Osteoblast (primary cell): Measurements from ENCODE around the gene PLA2R1. TPM values are rescaled to one million over a fixed set of nuclear protein-coding genes. Genes with fewer than 3 reads are reported as not detected.

Experiments used
- DNase-seq: peaks from one replicate; pipeline ENCODE4 v3.0.0; 2011; ENCODE audit warnings: low spot score, mixed read lengths; ENCODE audit not compliant: insufficient read length; ENCODE audit errors: missing footprints
- H2AFZ ChIP-seq: 2 replicates; pipeline ENCODE4 v1.6.0; 2011; ENCODE audit warnings: mild to moderate bottlenecking, low read length
- H3K27ac ChIP-seq: 2 replicates; pipeline ENCODE4 v1.5.1; 2011; ENCODE audit warnings: mild to moderate bottlenecking, low read depth, low read length, moderate library complexity
- H3K27me3 ChIP-seq: 2 replicates; pipeline ENCODE4 v1.6.0; 2012; ENCODE audit warnings: mild to moderate bottlenecking, control low read depth, inconsistent platforms, low read length, moderate library complexity; ENCODE audit not compliant: insufficient read depth
- H3K36me3 ChIP-seq: 2 replicates; pipeline ENCODE4 v1.5.1; 2011; ENCODE audit warnings: mild to moderate bottlenecking, low read length, control low read depth, moderate library complexity; ENCODE audit not compliant: insufficient read depth
- H3K4me1 ChIP-seq: 2 replicates; pipeline ENCODE4 v1.5.1; 2011; ENCODE audit warnings: mild to moderate bottlenecking, low read length, control low read depth, moderate library complexity; ENCODE audit not compliant: insufficient read depth
- H3K4me2 ChIP-seq: 2 replicates; pipeline ENCODE4 v1.6.0; 2011; ENCODE audit warnings: mild to moderate bottlenecking, low read length; ENCODE audit not compliant: insufficient read depth
- H3K4me3 ChIP-seq: fragments of 200-600 bp; sonication (generic); 3 replicates; pipeline ENCODE4 v1.5.1; 2012; ENCODE audit warnings: mild to moderate bottlenecking, low read length, inconsistent platforms; ENCODE audit not compliant: insufficient read depth
- H3K79me2 ChIP-seq: 2 replicates; pipeline ENCODE4 v1.6.0; 2012; ENCODE audit warnings: mild to moderate bottlenecking, low read length, control low read depth, inconsistent platforms; ENCODE audit not compliant: insufficient read depth
- H3K9me3 ChIP-seq: 2 replicates; pipeline ENCODE4 v1.5.1; 2011; ENCODE audit warnings: low read depth, low read length, control low read depth
- H4K20me1 ChIP-seq: 2 replicates; pipeline ENCODE4 v1.6.0; 2012; ENCODE audit warnings: mild to moderate bottlenecking, low read length, control low read depth; ENCODE audit not compliant: insufficient read depth
- total RNA-seq: library from RNA; depleted of rRNA; stranded (reverse); fragments of >200 nt; gene quantifications from 2 replicates; pipeline ENCODE4 v1.2.3, GENCODE V29; 2012
- TF ChIP-seq, protein P1 (sequence below): IDR thresholded peaks from 2 replicates; pipeline ENCODE4 v1.5.1; 2011; ENCODE audit warnings: mild to moderate bottlenecking, low read depth, low read length, moderate library complexity; ENCODE audit errors: extremely low read depth

The PLA2R1 gene
- total RNA-seq, 1 donor, result 19.9 TPM

DNA sequence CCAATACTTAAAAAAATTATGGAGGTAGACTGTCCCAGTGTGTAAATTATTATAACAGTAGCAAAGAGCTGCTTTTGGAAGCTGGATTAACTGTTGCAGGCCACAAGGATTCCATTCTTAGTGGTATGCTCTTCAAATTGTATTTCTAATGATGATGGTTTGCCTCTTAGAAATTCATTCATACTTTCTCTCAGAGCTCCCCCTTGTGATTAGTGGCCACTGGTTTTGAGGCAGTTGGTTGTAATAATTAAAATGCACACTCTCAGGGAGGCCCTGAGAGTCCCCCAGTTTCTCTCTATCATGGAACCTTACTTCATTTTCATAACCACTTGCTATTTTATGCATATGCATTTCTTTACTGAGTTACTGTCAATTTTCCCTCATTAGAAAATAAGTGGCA lies 122.5 kb downstream of the PLA2R1 start:
- Histone ChIP-seq H3K4me3 (no peak overlapping the region), H3K36me3 (no peaks in the 10 kb centered on the region), H3K27ac (no peak overlapping the region), H4K20me1 (no peaks in the 10 kb centered on the region), H3K4me1 (no peaks in the 10 kb centered on the region), H3K9me3 (no peaks in the 10 kb centered on the region), H3K79me2 (no peaks in the 10 kb centered on the region), H3K27me3 (no peaks in the 10 kb centered on the region), H3K4me2 (no peak overlapping the region), H2AFZ (no peak overlapping the region)
- TF ChIP-seq, protein P1, sequence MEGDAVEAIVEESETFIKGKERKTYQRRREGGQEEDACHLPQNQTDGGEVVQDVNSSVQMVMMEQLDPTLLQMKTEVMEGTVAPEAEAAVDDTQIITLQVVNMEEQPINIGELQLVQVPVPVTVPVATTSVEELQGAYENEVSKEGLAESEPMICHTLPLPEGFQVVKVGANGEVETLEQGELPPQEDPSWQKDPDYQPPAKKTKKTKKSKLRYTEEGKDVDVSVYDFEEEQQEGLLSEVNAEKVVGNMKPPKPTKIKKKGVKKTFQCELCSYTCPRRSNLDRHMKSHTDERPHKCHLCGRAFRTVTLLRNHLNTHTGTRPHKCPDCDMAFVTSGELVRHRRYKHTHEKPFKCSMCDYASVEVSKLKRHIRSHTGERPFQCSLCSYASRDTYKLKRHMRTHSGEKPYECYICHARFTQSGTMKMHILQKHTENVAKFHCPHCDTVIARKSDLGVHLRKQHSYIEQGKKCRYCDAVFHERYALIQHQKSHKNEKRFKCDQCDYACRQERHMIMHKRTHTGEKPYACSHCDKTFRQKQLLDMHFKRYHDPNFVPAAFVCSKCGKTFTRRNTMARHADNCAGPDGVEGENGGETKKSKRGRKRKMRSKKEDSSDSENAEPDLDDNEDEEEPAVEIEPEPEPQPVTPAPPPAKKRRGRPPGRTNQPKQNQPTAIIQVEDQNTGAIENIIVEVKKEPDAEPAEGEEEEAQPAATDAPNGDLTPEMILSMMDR, result peak; percentile 42
- peak; percentile 21 for DNase-seq

DNA sequence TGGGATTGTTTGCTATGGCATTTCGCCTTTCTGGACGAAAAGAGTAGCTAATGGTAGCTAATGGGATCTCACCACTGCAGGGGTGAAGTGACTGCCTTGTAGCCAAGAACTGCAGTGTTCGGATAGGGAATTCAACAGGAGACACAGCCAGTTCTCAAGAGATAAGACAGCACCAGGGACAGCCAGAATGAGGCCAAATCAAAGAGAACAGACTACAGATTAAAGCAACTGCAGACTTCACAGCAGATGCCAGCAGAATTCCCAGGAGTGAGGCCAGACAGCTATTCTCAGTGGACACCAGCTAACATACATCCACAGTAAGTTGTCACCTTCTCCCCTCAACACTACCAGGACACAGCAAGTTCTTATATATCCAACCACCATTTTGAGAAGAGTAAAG lies 124.0 kb downstream of the PLA2R1 start:
- H3K27ac ChIP-seq, result no peak overlapping the region
- H3K4me2 ChIP-seq, result no peak overlapping the region
- H4K20me1 ChIP-seq, result no peaks in the 10 kb centered on the region
- H3K4me1 ChIP-seq, result no peaks in the 10 kb centered on the region
- peak; percentile 3 for DNase-seq
- TF ChIP-seq, protein P1, result no peak
- H3K36me3 ChIP-seq, result no peaks in the 10 kb centered on the region
- no peaks in the 10 kb centered on the region for H3K27me3 ChIP-seq
- no peak overlapping the region for H2AFZ ChIP-seq
- no peaks in the 10 kb centered on the region for H3K9me3 ChIP-seq
- no peaks in the 10 kb centered on the region for H3K79me2 ChIP-seq
- H3K4me3 ChIP-seq, result no peak overlapping the region

DNA sequence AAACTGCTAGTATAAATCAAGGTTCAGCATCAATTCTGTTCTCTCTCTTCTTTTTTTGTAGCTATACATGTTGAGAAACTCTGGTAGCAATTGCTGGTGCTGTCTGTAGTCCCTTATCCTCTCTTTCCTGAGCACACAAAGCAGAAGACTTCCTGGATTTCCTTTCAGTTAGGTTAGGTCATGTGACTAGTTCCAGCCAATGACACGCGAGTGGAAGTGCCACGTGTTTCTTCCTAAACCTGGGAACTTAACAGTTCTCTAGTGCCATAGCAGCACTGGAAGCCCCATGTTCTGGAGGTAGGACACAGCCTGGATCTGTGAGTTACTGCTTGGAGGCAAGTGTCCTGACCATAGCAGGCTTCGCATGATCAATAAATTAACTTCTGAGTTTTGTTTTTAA lies 125.9 kb downstream of the PLA2R1 start:
- Histone ChIP-seq H3K4me2 (no peak overlapping the region), H3K4me1 (no peaks in the 10 kb centered on the region), H3K79me2 (no peaks in the 10 kb centered on the region), H3K4me3 (no peak overlapping the region), H4K20me1 (no peaks in the 10 kb centered on the region), H3K36me3 (no peaks in the 10 kb centered on the region), H3K9me3 (no peaks in the 10 kb centered on the region), H3K27ac (no peak overlapping the region), H2AFZ (no peak overlapping the region), H3K27me3 (no peaks in the 10 kb centered on the region)
- no peak for DNase-seq
- TF ChIP-seq, protein P1, result no peak

DNA sequence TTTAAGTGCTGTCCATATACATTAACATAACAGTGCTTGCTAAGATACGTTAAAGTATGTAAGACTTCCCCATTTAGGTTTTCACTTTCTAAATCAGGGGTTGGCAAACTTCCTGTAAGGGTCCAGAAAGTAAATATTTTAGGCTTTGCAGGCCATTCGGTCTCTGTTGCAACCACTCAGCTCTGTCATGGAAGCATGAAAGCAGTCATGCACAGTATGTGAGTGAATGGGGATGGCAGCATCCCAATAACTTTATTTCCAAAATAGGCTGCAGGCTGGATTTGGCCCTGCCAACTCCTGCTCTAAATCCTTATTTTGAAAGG lies 128.7 kb downstream of the PLA2R1 start:
- no peak overlapping the region for H3K27ac ChIP-seq
- TF ChIP-seq, protein P1, result no peak
- no peaks in the 10 kb centered on the region for H3K4me1 ChIP-seq
- H2AFZ ChIP-seq, result no peak overlapping the region
- no peak overlapping the region for H3K4me3 ChIP-seq
- no peaks in the 10 kb centered on the region for H3K9me3 ChIP-seq
- no peaks in the 10 kb centered on the region for H3K79me2 ChIP-seq
- no peaks in the 10 kb centered on the region for H4K20me1 ChIP-seq
- no peak for DNase-seq
- no peaks in the 10 kb centered on the region for H3K27me3 ChIP-seq
- H3K4me2 ChIP-seq, result no peak overlapping the region
- no peaks in the 10 kb centered on the region for H3K36me3 ChIP-seq
